GM03348 (cell line): ENCODE data around the gene ZNF365.

Experiments
- DNase-seq: peaks from one replicate; pipeline ENCODE4 v3.0.0; 2012; ENCODE audit warnings: low spot score

ZNF365 gene

DNA sequence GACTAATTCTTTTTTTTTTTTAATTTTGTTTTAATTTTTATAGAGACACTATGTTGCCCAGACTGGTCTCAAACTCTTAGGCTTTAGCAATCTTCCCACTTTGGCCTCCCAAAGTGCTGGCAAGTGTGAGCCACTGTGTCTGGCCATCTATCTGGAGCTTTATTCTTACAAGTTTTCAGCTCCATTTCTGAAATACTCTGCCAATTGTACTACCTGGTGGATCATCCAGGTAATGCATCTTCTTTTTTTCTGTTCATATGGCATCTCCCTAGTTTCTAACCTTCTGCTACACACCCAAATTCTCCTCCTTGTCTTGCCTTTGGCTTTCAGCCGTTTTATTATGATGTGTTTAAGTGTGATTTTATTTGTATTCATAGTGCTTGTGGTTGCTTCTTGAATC is 40.2 kb downstream of the ZNF365 start:
- no peak for DNase-seq

- peak; percentile 54 for DNase-seq
These were observed 48.0 kb downstream of the ZNF365 start for GRCh38 chr10:62422068-62422590.

- DNase-seq = no peak
These were observed 49.9 kb downstream of the ZNF365 start for GRCh38 chr10:62424026-62424425.

DNA sequence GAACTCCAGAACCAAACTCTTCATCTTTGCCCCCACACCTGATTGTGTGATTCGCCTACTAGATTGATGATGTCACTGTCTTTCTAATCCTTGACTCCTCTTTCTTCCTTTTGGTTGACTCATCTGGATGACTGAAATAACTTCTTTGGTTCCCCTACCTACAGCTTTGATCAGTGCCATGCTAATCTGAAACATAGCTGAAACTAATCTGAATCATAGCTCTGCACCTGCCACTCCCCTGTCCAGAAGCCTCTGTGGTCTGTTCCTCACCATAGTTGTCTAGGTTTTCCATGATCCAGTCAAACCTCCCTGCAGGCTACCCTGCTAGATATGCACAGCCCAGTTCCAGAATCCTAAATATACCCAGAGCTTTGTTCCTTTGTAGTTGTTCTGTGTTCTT is 51.9 kb downstream of the ZNF365 start:
- no peak for DNase-seq

- DNase-seq = no peak
These were observed 52.4 kb downstream of the ZNF365 start for GRCh38 chr10:62426600-62426999.

- DNase-seq = no peak
These were observed 56.7 kb downstream of the ZNF365 start for GRCh38 chr10:62430881-62431280.

DNA sequence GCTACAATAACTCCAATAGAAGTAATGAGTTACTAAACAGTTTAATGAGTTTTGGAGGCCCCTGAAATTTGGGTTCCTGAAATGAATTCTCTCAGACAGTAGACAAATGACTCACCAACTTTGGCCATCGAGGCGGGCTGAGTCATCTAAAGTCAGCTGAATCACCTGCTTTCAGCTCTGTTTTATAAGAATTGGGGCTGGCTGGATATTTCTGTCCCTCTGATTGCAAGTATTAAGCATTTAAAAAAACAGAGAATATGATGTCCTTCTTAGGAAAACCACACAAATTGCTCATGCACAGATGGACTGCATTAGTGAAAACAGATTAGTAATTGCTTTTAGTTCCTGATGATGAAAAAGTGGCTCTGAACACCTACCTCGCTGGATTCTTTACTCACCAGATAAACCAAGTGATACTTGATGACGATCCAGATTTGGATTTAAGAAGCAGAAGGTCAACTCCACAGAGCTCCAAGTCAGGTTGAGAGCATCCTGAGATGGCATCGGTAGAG is 59.1 kb downstream of the ZNF365 start:
- DNase-seq = peak; percentile 84

GRCh38 chr10:62433901-62434300 is 59.7 kb downstream of the ZNF365 start:
- no peak for DNase-seq

GRCh38 chr10:62437696-62438095 is 63.5 kb downstream of the ZNF365 start:
- DNase-seq = peak; percentile 63

DNA sequence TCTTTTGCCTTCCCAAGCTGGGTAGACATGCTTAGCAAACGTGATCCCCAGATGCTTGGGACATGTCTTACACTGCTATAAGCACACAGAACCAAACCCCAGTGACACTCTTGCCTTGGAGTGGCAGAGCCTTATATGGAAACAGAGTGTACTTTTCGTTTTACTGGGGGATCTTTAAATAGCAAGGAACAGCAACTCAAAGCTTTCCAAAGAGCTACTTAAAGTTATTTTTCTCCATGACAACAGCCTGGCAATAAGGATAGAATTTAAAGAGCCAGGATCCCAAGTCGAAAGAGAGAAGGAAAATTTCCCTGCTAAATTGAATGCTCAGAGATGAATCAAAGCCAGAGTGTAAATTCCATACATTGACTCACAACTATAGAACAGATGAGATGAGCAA is 67.8 kb downstream of the ZNF365 start:
- no peak for DNase-seq

DNA sequence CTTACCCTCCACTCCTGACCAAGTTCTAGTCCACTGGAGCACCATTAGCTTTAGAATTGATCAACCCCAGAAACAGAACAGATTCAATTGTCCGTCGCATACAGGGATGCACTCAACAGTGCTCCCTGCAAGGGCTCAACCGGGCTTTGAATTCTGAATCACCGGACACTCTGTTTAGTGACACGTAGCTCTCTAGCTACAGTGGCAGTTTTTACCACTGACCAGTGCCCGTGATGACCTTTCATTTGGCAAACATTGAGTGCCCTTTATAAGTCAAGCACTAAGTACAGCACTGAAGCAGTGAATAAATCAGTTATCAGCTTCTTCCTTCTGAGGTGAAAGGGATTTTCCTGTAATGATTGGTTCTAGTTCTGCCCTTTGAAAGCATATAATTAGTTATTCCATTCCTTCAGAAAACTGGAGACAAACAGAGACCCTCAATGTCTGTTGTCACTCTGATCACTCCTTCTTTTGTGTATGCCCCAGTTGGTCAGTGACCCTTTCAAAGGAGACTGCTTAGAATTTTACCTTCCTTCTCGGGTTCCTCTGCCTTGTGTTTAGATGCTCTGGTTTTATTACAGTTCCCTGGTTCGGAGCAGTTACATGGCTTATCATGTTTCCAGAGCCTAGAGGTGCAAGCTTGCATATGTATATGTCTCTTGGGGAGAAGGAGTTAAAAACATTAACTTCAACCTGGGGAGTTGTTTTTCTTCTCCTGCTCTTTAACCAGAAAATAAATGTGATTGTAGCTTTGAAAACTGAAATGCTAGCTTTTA is 68.9 kb downstream of the ZNF365 start:
- no peak for DNase-seq

GRCh38 chr10:62443866-62444265 is 69.7 kb downstream of the ZNF365 start:
- peak; percentile 16 for DNase-seq

DNA sequence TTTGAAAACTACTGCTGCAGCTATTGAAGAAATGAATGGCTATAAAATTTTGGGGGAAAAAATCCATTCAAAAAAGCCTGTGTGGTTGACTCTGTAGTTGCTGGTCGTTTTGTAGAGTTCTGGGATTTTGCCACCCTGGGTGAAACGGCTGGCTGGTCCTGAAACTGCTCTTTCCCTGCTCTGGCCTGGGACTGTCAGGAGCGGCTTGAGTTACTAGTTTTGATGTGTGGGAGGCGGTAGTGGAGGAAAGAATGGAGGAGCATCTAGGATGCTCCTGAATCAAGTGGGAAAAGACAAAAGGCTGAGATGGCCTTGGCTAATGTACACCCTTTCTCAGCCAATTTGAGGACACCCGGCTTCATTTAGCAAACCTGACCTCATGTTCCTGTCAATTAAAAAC is 72.5 kb downstream of the ZNF365 start:
- no peak for DNase-seq

- DNase-seq = no peak
These were observed 76.9 kb downstream of the ZNF365 start for GRCh38 chr10:62450912-62451610.

DNA sequence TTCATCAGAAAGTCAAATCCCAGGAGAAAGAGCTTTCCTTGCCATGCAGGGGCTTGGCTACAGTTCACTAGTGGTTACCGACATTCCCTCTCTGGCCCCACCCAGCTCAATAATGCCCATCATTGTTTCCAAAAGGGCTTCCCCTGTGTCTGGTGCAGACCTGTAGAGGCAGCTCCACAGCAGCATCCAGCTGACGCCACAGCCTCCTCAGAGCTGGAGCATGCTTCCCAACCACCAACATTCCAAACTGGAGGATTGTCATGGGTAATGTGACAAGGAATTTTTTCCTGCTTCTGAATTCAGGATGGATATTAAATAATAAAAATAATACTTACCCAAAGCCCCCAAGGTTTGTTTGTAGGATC is 77.4 kb downstream of the ZNF365 start:
- DNase-seq = no peak
